ENCODE data around the gene TBC1D5. TPM values are rescaled to one million over a fixed set of nuclear protein-coding genes. Genes with fewer than 3 reads are reported as not detected.

TBC1D5 gene
- total and polyA plus RNA-seq, 2 of the 4 experiments (the other 2 are of a cell fraction), result 16.4 to 57.0 TPM

DNA sequence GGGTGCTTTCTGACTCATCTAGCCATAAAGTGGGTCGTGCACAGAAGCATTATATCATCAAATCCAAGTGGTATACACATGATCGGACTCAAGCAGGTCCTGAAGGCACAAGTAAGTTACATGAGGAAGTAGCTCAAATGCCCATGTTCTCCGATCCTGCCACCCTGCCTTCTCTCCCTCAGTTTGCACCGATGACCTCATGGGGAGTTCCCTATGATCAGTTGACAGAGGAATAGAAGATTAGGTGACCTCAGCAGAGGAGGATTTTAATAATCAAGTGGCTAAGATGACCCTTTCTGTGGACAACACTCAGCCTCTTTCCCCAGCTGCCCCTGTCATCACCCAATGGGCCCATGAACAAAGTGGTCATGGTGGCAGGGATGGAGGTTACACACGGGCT is 149.5 kb downstream of the TBC1D5 start:
- Histone ChIP-seq H4K5ac (ENCODE audit: low read depth, low read length) (no peak overlapping the region), H4K8ac (ENCODE audit: low read depth in 2 of 2, low read length in 2 of 2) (no peak overlapping the region), H4K20me1 (ENCODE audit: insufficient read depth, low read length) (no peaks in the 10 kb centered on the region), H3K18ac (ENCODE audit: low read depth, low read length) (no peak overlapping the region), H3K56ac (ENCODE audit: extremely low read depth, insufficient read depth, low read length) (no peak overlapping the region), H4K91ac (ENCODE audit: insufficient read depth, low read depth, low read length) (no peak overlapping the region), H2AK9ac (replicated peaks; ENCODE audit: low read depth, low read length, poor library complexity) (no peak overlapping the region), H3K23ac (ENCODE audit: low read depth, low read length) (no peak overlapping the region), H3K36me3 (ENCODE audit: control insufficient read depth, insufficient read depth, low read length) (no peaks in the 10 kb centered on the region), H3K4me3 (ENCODE audit: insufficient read depth, low read depth, low read length) (no peak overlapping the region), H2BK120ac (ENCODE audit: low read depth, low read length) (no peak overlapping the region), H2AFZ (replicated peaks; ENCODE audit: low read length, poor library complexity) (no peak overlapping the region), H3K9me3 (ENCODE audit: control insufficient read depth, insufficient read depth, low read length) (peaks cover 4% of the 10 kb centered on the region), H2AK5ac (ENCODE audit: low read depth, low read length) (no peak overlapping the region), H3K79me1 (ENCODE audit: low read depth in 1 of 2, low read length in 2 of 2) (peaks cover 0 to 4% of the 10 kb centered on the region in 2 experiments; a peak in 1 of 4 replicates), H3K4ac (ENCODE audit: low read depth, low read length) (no peak overlapping the region), H3K14ac (replicated peaks; ENCODE audit: low read depth, low read length) (no peak overlapping the region), H3K4me1 (ENCODE audit: control insufficient read depth, insufficient read depth, low read length) (no peaks in the 10 kb centered on the region), H2BK15ac (ENCODE audit: low read depth, low read length) (no peak overlapping the region), H3K27me3 (ENCODE audit: control insufficient read depth, insufficient read depth, low read length) (no peaks in the 10 kb centered on the region), H3K9me1 (ENCODE audit: insufficient read depth, low read length) (no peaks in the 10 kb centered on the region), H3K4me2 (ENCODE audit: low read depth, low read length) (no peak overlapping the region), H2BK5ac (ENCODE audit: low read depth, low read length, poor library complexity, severe bottlenecking) (no peak overlapping the region), H3K27ac (ENCODE audit: insufficient read depth, low read length) (no peak overlapping the region), H2BK20ac (ENCODE audit: low read depth, low read length) (no peak overlapping the region), H3K9ac (ENCODE audit: low read depth, low read length) (no peak overlapping the region)
- dilution Hi-C loops (cut with HindIII; ENCODE audit: low sequenced_read_pairs, unreplicated experiment) (no loop called here), in situ Hi-C loops (cut with MboI; ENCODE audit: low sequenced_read_pairs) (no loop called here), intact Hi-C loops (cut with micrococcal nuclease) (no loop called here)
- 80% methylated on average over 1 of the region's 5 CpGs; no CpG with 5 or more reads in 1 of the 2 experiments for WGBS, 2 experiments (ENCODE audit: extremely low coverage in 2 of 2, insufficient read length in 1 of 2)
- no TSS peak for BruUV-seq (replicated peaks)
- TF ChIP-seq RCOR1 (IDR thresholded peaks at IDR 0.05; ENCODE audit: insufficient replicate concordance, low read length) (no peak), ELK1 (IDR thresholded peaks at IDR 0.05; ENCODE audit: borderline replicate concordance, low read depth, low read length) (no peak), RAD21 (IDR thresholded peaks at IDR 0.05; ENCODE audit: low read length) (no peak), CHD1 (IDR thresholded peaks at IDR 0.05; ENCODE audit: low read depth, low read length) (no peak), MXI1 (IDR thresholded peaks at IDR 0.05; ENCODE audit: borderline replicate concordance, low read depth, low read length) (no peak), CEBPB (IDR thresholded peaks at IDR 0.05; ENCODE audit: low read depth, low read length) (no peak), RFX5 (IDR thresholded peaks at IDR 0.05; ENCODE audit: low read depth, low read length) (no peak), POLR2A (IDR thresholded peaks at IDR 0.05; ENCODE audit: low read depth, low read length) (no peak), MAZ (IDR thresholded peaks at IDR 0.05; ENCODE audit: borderline replicate concordance, low read depth, low read length) (no peak), SMC3 (IDR thresholded peaks at IDR 0.05; ENCODE audit: low read depth, low read length) (no peak), MAFK (IDR thresholded peaks at IDR 0.05; ENCODE audit: low read depth, low read length) (no peak), FOS (IDR thresholded peaks at IDR 0.05; ENCODE audit: low read depth, low read length) (no peak), USF2 (IDR thresholded peaks at IDR 0.05; ENCODE audit: low read depth, low read length) (no peak), BHLHE40 (IDR thresholded peaks at IDR 0.05; ENCODE audit: low read depth, low read length) (no peak), NFE2L2 (IDR thresholded peaks at IDR 0.05; ENCODE audit: low read depth, low read length) (no peak)
- TF ChIP-seq, protein P1, sequence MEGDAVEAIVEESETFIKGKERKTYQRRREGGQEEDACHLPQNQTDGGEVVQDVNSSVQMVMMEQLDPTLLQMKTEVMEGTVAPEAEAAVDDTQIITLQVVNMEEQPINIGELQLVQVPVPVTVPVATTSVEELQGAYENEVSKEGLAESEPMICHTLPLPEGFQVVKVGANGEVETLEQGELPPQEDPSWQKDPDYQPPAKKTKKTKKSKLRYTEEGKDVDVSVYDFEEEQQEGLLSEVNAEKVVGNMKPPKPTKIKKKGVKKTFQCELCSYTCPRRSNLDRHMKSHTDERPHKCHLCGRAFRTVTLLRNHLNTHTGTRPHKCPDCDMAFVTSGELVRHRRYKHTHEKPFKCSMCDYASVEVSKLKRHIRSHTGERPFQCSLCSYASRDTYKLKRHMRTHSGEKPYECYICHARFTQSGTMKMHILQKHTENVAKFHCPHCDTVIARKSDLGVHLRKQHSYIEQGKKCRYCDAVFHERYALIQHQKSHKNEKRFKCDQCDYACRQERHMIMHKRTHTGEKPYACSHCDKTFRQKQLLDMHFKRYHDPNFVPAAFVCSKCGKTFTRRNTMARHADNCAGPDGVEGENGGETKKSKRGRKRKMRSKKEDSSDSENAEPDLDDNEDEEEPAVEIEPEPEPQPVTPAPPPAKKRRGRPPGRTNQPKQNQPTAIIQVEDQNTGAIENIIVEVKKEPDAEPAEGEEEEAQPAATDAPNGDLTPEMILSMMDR (conservative IDR thresholded peaks at IDR 0.05; ENCODE audit: low read depth, low read length), result no peak
- ChIA-PET POLR2A (ENCODE audit: unreplicated experiment) (no interaction called here), CTCF (interaction anchor here (0.5 kb wide), 1 partner anchor 791 kb away, joined by 3 read pairs; no protein-coding TSS in a partner anchor)
- ATAC-seq (ENCODE audit: low read depth) (no peak), DNase-seq (no peak)

Data from IMR-90 (cell line).